Measurements from ENCODE around the gene WDR46. TPM values are rescaled to one million over a fixed set of nuclear protein-coding genes. Genes with fewer than 3 reads are reported as not detected.

WDR46 gene
- total RNA-seq, 1 experiment from 2014 or later: 99.2 TPM

GRCh38 chr6:33252759-33253158 lies 36.3 kb downstream of the WDR46 start:
- H2BK15ac ChIP-seq (ENCODE audit: low read depth, low read length): no peak overlapping the region
- no peak overlapping the region for H3K4me3 Mint-ChIP-seq
- no peak overlapping the region for H3K9ac ChIP-seq (ENCODE audit: extremely low read depth, insufficient read length, low read length)
- no peaks in the 10 kb centered on the region for H4K20me1 ChIP-seq (ENCODE audit: control insufficient read depth, insufficient read depth, insufficient read length)
- H4K91ac ChIP-seq (ENCODE audit: insufficient read length, low read depth, low read length): no peak overlapping the region
- no peaks in the 10 kb centered on the region for H3K9me3 ChIP-seq (ENCODE audit: control insufficient read depth, low read depth, low read length)
- H2BK5ac ChIP-seq (ENCODE audit: insufficient read length, low read length): no peak overlapping the region
- no peak overlapping the region for H3K56ac ChIP-seq (ENCODE audit: insufficient read length, low read depth, low read length)
- no peak overlapping the region for H2BK12ac ChIP-seq (ENCODE audit: insufficient read length, low read depth, low read length)
- no peak overlapping the region for H3K23ac ChIP-seq (ENCODE audit: insufficient read length, low read depth, low read length)
- no peak overlapping the region for H2BK20ac ChIP-seq (ENCODE audit: low read depth, low read length, poor library complexity, severe bottlenecking)
- no peak overlapping the region for H2AFZ ChIP-seq (ENCODE audit: low read length)
- no peak overlapping the region for H3K4ac ChIP-seq (ENCODE audit: low read depth, low read length)
- no peak overlapping the region for H4K8ac ChIP-seq (replicated peaks; ENCODE audit: insufficient read length, low read depth, low read length)
- H3K27ac Mint-ChIP-seq: no peak overlapping the region
- H3T11ph ChIP-seq (ENCODE audit: low read length): no peak overlapping the region
- no peak overlapping the region for H4K5ac ChIP-seq (ENCODE audit: insufficient read length, low read depth, low read length)
- H3K27me3 ChIP-seq (ENCODE audit: insufficient read depth, low read length): no peaks in the 10 kb centered on the region; the same call in 1 of the 2 replicates
- no peak overlapping the region for H3K14ac ChIP-seq (ENCODE audit: insufficient read depth, low read length)
- H3K23me2 ChIP-seq (ENCODE audit: insufficient read length, low read depth, low read length, poor library complexity, severe bottlenecking): peaks cover 17% of the 10 kb centered on the region
- no peak overlapping the region for H3K4me2 ChIP-seq (ENCODE audit: insufficient read depth, insufficient read length, low read length)
- TF ChIP-seq CTCF (conservative IDR thresholded peaks at IDR 0.05): no peak
- no peaks in the 10 kb centered on the region; a peak in 1 of 5 replicates for H3K9me3 Mint-ChIP-seq
- H3K27ac ChIP-seq (ENCODE audit: insufficient read length, low read depth, low read length): no peak overlapping the region
- no peak overlapping the region for H2AK5ac ChIP-seq (ENCODE audit: insufficient read length, low read length)
- H3K4me1 ChIP-seq (ENCODE audit: insufficient read depth, low read length): no peaks in the 10 kb centered on the region; the same call in 1 of the 2 replicates
- DNase-seq: no peak
- peaks cover 11 to 36% (median 29%) of the 10 kb centered on the region in 3 experiments for H3K36me3 Mint-ChIP-seq (ENCODE audit: insufficient read depth in 1 of 3, low read depth in 3 of 3)
- no peak overlapping the region for H2BK120ac ChIP-seq (ENCODE audit: low read depth, low read length, poor library complexity, severe bottlenecking)
- H3K79me1 ChIP-seq (ENCODE audit: insufficient read depth, low read depth, low read length, poor library complexity, severe bottlenecking): no peaks in the 10 kb centered on the region
- H3K79me2 ChIP-seq (ENCODE audit: insufficient read depth, low read length): no peaks in the 10 kb centered on the region
- no peak overlapping the region for H3K18ac ChIP-seq (ENCODE audit: insufficient read length, low read depth, low read length)
- H3K27me3 Mint-ChIP-seq (ENCODE audit: low read depth): peaks cover 13% of the 10 kb centered on the region
- H3K4me1 Mint-ChIP-seq: peaks cover 20 to 24% of the 10 kb centered on the region in 2 experiments

Measured in H9 (cell line).